ENCODE data around the gene CMSS1.
"Not testable (repeated sequence)": the region's sequence is repeated elsewhere in the genome, so short reads cannot be mapped to it uniquely, and the experiment has no call there.

The CMSS1 gene

GRCh38 chr3:99818818-99819217 lies 1.2 kb downstream of the CMSS1 start:
- DNase-seq = no peak

- DNase-seq = no peak
These were observed 6.4 kb downstream of the CMSS1 start for GRCh38 chr3:99823723-99824711.

- DNase-seq = no peak
These were observed 7.5 kb downstream of the CMSS1 start for GRCh38 chr3:99825004-99825640.

GRCh38 chr3:99829844-99830243 lies 12.2 kb downstream of the CMSS1 start:
- DNase-seq = no peak

GRCh38 chr3:99833617-99834205 lies 16.0 kb downstream of the CMSS1 start:
- DNase-seq = no peak

GRCh38 chr3:99834211-99834957 lies 16.7 kb downstream of the CMSS1 start:
- no peak for DNase-seq

GRCh38 chr3:99836681-99837080 lies 19.0 kb downstream of the CMSS1 start:
- DNase-seq = no peak

- no peak for DNase-seq
These were observed 20.1 kb downstream of the CMSS1 start for GRCh38 chr3:99837715-99838114.

- DNase-seq = no peak
These were observed 21.1 kb downstream of the CMSS1 start for GRCh38 chr3:99838755-99839154.

GRCh38 chr3:99839613-99840012 lies 22.0 kb downstream of the CMSS1 start:
- no peak for DNase-seq

GRCh38 chr3:99841949-99842348 lies 24.3 kb downstream of the CMSS1 start:
- DNase-seq = not testable (repeated sequence)

GRCh38 chr3:99842826-99843589 lies 25.3 kb downstream of the CMSS1 start:
- DNase-seq = peak; percentile 7 to 32

- no peak for DNase-seq
These were observed 26.1 kb downstream of the CMSS1 start for GRCh38 chr3:99843590-99844258.

GRCh38 chr3:99845331-99845730 lies 27.7 kb downstream of the CMSS1 start:
- DNase-seq = no peak

- DNase-seq = no peak
These were observed 28.3 kb downstream of the CMSS1 start for GRCh38 chr3:99845999-99846398.

GRCh38 chr3:99846477-99847160 lies 29.0 kb downstream of the CMSS1 start:
- peak; percentile 20 to 32 for DNase-seq

- DNase-seq = no peak
These were observed 30.8 kb downstream of the CMSS1 start for GRCh38 chr3:99848433-99848832.

- DNase-seq = no peak
These were observed 32.9 kb downstream of the CMSS1 start for GRCh38 chr3:99850608-99851007.

- DNase-seq = no peak
These were observed 34.3 kb downstream of the CMSS1 start for GRCh38 chr3:99851955-99852354.

GRCh38 chr3:99852851-99853250 lies 35.2 kb downstream of the CMSS1 start:
- DNase-seq = no peak

GRCh38 chr3:99854756-99855298 lies 37.2 kb downstream of the CMSS1 start:
- DNase-seq = no peak
